Epithelial cell of esophagus (primary cell): Measurements from ENCODE around the gene FGD4.
"Not testable (repeated sequence)": the region's sequence is repeated elsewhere in the genome, so short reads cannot be mapped to it uniquely, and the experiment has no call there.

Experiments used
- DNase-seq: peaks from one replicate; pipeline ENCODE4 v3.0.0; 2010; ENCODE audit warnings: low read depth
- H3K4me3 ChIP-seq: 2 replicates; pipeline ENCODE4 v1.5.1; 2011; ENCODE audit warnings: mild to moderate bottlenecking, low read length, control low read depth
- TF ChIP-seq, protein P1 (sequence below): IDR thresholded peaks from 2 replicates; pipeline ENCODE4 v1.5.1; 2011; ENCODE audit warnings: low read depth, mild to moderate bottlenecking, low read length, control low read depth, inconsistent platforms; ENCODE audit not compliant: insufficient read depth; ENCODE audit errors: missing control alignments

FGD4 gene

DNA sequence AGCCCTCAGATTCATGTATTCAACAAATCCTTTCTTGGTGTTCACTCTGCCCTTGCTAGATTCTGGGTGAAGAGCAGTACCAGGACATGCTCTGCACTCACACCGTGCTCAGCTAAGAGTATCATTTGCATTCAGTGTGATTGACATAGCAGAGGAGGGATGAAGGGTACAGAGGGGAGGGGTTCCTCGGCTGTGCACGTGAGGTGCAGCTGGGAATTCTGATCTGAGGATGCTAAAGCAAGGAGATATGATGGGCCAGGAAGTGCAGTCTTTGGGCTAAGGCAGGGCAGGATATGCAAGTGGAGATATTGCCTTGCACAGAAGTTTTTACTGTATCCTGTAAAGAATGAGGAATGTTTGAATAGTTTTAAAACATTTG lies 108.6 kb downstream of the FGD4 start:
- DNase-seq: no peak
- H3K4me3 ChIP-seq: no peak overlapping the region
- TF ChIP-seq, protein P1, sequence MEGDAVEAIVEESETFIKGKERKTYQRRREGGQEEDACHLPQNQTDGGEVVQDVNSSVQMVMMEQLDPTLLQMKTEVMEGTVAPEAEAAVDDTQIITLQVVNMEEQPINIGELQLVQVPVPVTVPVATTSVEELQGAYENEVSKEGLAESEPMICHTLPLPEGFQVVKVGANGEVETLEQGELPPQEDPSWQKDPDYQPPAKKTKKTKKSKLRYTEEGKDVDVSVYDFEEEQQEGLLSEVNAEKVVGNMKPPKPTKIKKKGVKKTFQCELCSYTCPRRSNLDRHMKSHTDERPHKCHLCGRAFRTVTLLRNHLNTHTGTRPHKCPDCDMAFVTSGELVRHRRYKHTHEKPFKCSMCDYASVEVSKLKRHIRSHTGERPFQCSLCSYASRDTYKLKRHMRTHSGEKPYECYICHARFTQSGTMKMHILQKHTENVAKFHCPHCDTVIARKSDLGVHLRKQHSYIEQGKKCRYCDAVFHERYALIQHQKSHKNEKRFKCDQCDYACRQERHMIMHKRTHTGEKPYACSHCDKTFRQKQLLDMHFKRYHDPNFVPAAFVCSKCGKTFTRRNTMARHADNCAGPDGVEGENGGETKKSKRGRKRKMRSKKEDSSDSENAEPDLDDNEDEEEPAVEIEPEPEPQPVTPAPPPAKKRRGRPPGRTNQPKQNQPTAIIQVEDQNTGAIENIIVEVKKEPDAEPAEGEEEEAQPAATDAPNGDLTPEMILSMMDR: no peak

DNA sequence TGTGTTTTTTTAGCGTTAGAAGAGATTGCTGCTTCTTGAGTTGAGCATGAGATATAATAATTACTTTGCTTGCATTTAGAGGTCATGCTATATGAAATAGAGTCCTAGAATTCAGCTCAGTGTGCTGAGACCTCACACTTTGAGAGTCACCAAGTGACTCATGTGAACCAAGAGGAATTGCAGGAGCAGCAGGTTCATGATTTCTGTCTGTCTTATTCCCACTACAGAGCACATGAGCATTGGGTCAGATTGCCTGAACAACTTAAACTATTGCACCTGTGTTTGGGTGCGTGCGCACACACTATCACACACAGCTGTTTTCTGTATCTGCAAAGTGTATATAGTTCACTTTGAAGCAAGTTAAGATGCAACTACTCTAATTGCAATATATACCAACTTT lies 109.3 kb downstream of the FGD4 start:
- H3K4me3 ChIP-seq: no peak overlapping the region
- TF ChIP-seq, protein P1: no peak
- DNase-seq: peak; percentile 56

DNA sequence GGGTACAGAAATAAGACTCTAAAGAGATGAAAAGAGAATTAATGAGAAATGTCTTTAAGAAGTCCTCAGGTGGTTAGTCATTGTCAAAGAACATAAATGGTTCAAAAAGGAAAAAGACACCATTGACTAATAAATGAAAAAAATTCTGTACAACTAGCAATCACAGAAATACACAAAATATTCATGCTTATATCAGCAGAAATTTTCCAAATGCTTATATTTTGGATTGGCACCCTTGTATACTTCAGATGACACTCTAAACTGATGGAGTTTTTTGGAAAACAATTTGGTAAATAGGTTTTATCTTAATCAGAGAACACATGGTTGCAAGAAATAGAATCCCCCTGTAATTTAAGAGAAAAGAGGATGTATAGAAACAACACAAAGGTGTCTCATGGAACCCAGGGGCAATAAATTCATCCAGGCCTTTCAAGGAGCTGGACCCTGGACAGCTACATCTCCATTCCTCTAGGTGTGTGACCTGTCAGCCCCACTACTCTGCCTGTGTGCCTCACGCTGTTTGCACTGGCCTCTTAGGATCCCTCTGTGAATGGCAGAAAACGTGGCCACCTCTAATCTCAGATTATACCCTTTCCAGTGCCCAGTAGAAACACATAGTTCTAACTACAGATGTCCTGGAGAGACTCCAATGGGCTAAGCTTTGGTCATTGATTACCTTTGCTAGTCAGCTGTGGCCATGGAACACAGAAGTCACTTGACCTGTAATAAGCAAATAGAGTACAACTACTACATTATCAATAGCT lies 110.2 kb downstream of the FGD4 start:
- H3K4me3 ChIP-seq: no peak overlapping the region
- TF ChIP-seq, protein P1: no peak
- no peak for DNase-seq

DNA sequence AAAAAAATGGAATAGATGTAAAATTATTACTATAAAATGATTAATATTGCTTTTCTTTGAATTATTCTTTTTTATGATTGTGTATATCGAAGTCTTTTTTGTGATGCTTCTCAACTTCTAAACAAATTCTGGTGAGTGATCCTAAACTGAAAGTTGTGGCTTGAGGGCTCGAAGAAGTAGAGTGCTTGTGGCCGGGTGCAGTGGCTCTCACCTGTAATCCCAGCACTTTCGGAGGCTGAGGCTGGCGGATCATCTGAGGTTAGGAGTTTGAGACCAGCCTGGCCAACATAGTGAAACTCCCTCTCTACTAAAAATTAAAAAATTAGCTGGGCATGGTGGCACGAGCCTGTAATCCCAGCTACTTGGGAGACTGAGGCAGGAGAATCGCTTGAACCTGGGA lies 112.6 kb downstream of the FGD4 start:
- not testable (repeated sequence) for DNase-seq, H3K4me3 ChIP-seq

DNA sequence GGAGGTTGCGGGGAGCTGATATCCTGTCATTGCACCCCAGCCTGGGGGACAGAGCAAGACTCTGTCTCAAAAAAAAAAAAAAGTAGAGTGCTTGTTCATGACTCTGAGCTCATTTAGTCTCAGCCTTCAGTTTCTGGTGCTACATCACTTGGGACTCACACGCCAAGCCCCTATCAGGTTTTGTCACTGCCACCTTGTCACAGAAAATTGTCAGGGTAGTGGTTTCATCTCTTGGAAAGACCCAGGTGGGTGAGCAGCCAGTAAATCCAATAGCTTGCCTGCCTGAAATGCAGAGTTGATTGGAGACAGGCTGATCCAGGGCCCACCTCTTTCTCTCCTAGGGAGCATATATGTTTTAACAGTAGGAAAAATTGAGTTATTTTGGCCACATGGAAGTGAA lies 113.0 kb downstream of the FGD4 start:
- H3K4me3 ChIP-seq: no peak overlapping the region
- TF ChIP-seq, protein P1: no peak
- DNase-seq: no peak

DNA sequence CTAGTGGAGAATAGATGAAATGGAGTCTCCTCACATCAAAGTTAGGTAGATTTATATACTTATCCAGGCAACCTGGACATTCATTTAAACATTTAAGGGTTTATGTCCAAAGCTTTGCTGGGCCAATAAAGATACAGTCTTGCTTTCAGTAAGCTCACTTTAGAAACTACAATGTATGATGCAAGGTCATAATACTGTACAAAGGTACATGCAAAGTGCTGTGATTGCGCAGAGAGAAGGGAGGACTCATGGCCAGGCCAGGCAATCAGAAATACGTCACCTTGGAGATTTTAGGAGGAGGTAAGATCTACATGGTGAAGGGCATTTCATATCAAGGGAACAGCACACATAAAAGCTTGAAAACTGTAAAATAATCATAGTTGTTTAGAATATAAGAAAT lies 113.6 kb downstream of the FGD4 start:
- TF ChIP-seq, protein P1: no peak
- DNase-seq: no peak
- no peak overlapping the region for H3K4me3 ChIP-seq

DNA sequence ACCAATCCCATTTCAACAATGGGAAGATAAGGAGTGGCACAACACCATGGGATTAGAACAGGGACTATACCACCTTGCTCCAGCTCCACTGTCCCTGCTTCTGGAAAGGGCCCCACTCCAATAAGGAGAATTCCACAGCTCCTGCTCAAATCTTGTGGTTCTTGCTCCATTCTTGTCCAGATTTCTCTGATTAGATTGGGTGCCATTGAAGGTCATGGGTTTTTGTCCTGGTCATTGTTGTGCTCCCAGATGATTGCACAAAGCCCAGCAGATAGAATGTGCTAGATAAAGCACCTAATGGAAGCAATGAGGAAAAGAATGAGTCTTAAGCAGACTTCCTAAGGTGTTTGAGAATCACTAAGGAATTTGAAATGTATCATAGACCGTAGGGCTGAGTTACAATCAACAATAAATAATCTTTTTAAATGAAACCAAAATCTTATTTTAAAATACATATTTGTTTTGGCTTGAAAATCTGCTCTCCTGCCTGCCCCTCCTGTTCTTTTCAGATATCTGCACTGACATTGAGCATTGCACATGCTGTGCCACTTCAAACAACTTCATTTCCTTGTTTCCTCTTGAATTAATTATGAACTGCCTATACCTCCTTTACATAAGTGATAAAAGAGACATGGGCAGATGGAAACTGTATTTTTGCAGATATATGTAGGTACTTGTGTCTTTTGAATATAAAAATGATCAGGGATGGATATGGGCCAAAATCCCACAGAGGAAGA lies 115.9 kb downstream of the FGD4 start:
- TF ChIP-seq, protein P1: no peak
- no peak overlapping the region for H3K4me3 ChIP-seq
- no peak for DNase-seq
